GM23338 (cell line): ENCODE measurements around the gene CCDC169. TPM values are rescaled to one million over a fixed set of nuclear protein-coding genes. Genes with fewer than 3 reads are reported as not detected.

Source experiments
- ATAC-seq: fragments of 200-7000 bp; cut with Tn5 transposase; 3 replicates; pipeline ENCODE4 v1.9.1; 2020
- DNase-seq: peaks from one replicate; pipeline ENCODE4 v3.0.0-alpha.2; 2015; ENCODE audit warnings: low spot score
- H2AFZ ChIP-seq: fragments of 200-600 bp; sonication (generic); 2 replicates; pipeline ENCODE4 v1.8.0; 2016; ENCODE audit warnings: antibody characterized with exemption, mild to moderate bottlenecking, moderate library complexity
- H3F3A ChIP-seq: fragments of 200-600 bp; sonication (generic); replicated peaks from 2 replicates; pipeline ENCODE4 v1.8.0; 2017; ENCODE audit warnings: antibody characterized with exemption, mixed run types, low read depth
- H3K27ac ChIP-seq: fragments of 200-600 bp; sonication (generic); 2 replicates; pipeline ENCODE4 v1.6.1; 2016; ENCODE audit warnings: low read depth
- H3K27me3 ChIP-seq: fragments of 200-600 bp; sonication (generic); 2 replicates; pipeline ENCODE4 v1.8.0; 2016; ENCODE audit warnings: mild to moderate bottlenecking, mixed run types, moderate library complexity; ENCODE audit not compliant: insufficient read depth
- H3K36me3 ChIP-seq: fragments of 200-600 bp; sonication (generic); 2 replicates; pipeline ENCODE4 v1.8.0; 2016; ENCODE audit warnings: mild to moderate bottlenecking; ENCODE audit not compliant: insufficient read depth
- H3K4me1 ChIP-seq: fragments of 200-600 bp; sonication (generic); 2 replicates; pipeline ENCODE4 v1.8.0; 2016; ENCODE audit warnings: mild to moderate bottlenecking, moderate library complexity; ENCODE audit not compliant: insufficient read depth
- H3K4me2 ChIP-seq: fragments of 200-600 bp; sonication (generic); 2 replicates; pipeline ENCODE4 v1.7.1; 2017; ENCODE audit warnings: mixed run types
- H3K4me3 ChIP-seq: fragments of 200-600 bp; sonication (generic); 2 replicates; pipeline ENCODE4 v1.6.1; 2016; ENCODE audit warnings: mixed run types
- H3K79me2 ChIP-seq: fragments of 200-600 bp; sonication (generic); replicated peaks from 2 replicates; pipeline ENCODE4 v1.8.0; 2017; ENCODE audit warnings: mild to moderate bottlenecking; ENCODE audit not compliant: insufficient read depth
- H3K9me2 ChIP-seq: fragments of 200-600 bp; sonication (generic); 2 replicates; pipeline ENCODE4 v1.8.0; 2017; ENCODE audit not compliant: insufficient read depth
- H4K20me1 ChIP-seq: fragments of 200-600 bp; sonication (generic); replicated peaks from 2 replicates; pipeline ENCODE4 v1.8.0; 2017; ENCODE audit warnings: mild to moderate bottlenecking; ENCODE audit not compliant: insufficient read depth
- H3K27ac Mint-ChIP-seq: 2 replicates; pipeline ENCODE4 v1.8.0; 2020; ENCODE audit warnings: inconsistent platforms, mild to moderate bottlenecking, moderate library complexity, mixed read lengths
- H3K27me3 Mint-ChIP-seq: 3 replicates; pipeline ENCODE4 v1.8.0; 2022; ENCODE audit warnings: low read depth, mild to moderate bottlenecking, moderate library complexity, mixed read lengths, inconsistent platforms; ENCODE audit not compliant: insufficient read depth, poor library complexity
- H3K36me3 Mint-ChIP-seq: 3 replicates; pipeline ENCODE4 v1.8.0; 2021; ENCODE audit warnings: low read depth, mild to moderate bottlenecking, inconsistent platforms, moderate library complexity, mixed read lengths
- H3K4me1 Mint-ChIP-seq: 3 replicates; pipeline ENCODE4 v1.8.0; 2020; ENCODE audit warnings: mild to moderate bottlenecking, inconsistent platforms, mixed read lengths
- H3K4me3 Mint-ChIP-seq: 3 replicates; pipeline ENCODE4 v1.8.0; 2021; ENCODE audit warnings: moderate library complexity, mild to moderate bottlenecking, inconsistent platforms, mixed read lengths
- H3K9me3 Mint-ChIP-seq: 3 replicates; pipeline ENCODE4 v1.8.0; 2020; ENCODE audit warnings: moderate library complexity, mild to moderate bottlenecking, inconsistent platforms, mixed read lengths
- CREB1 ChIP-seq: fragments of 250-450 bp; sonication (Bioruptor Pico); IDR thresholded peaks from 2 replicates; pipeline ENCODE4 v1.5.0; 2020; ENCODE audit warnings: low read depth, mild to moderate bottlenecking, moderate library complexity
- EZH2 ChIP-seq: fragments of 200-600 bp; sonication (generic); IDR thresholded peaks from one replicate; pipeline ENCODE4 v1.8.0; 2017; ENCODE audit warnings: antibody characterized with exemption, mild to moderate bottlenecking, low read depth; ENCODE audit not compliant: unreplicated experiment
- JUNB ChIP-seq: IDR thresholded peaks from one replicate; pipeline ENCODE4 v1.6.1; 2016; ENCODE audit warnings: antibody characterized with exemption; ENCODE audit not compliant: unreplicated experiment
- NANOG ChIP-seq: IDR thresholded peaks from 2 replicates; pipeline ENCODE4 v1.6.1; 2016; ENCODE audit warnings: antibody characterized with exemption, borderline replicate concordance
- POLR2AphosphoS5 ChIP-seq: IDR thresholded peaks from 2 replicates; pipeline ENCODE4 v1.6.1; 2016; ENCODE audit warnings: antibody characterized with exemption, low read depth
- STAT1 ChIP-seq: IDR thresholded peaks from one replicate; pipeline ENCODE4 v1.6.1; 2016; ENCODE audit warnings: antibody characterized with exemption; ENCODE audit not compliant: unreplicated experiment
- ZNF114 ChIP-seq: fragments of 250-450 bp; sonication (Bioruptor Pico); IDR thresholded peaks from 2 replicates; pipeline ENCODE4 v1.5.0; 2020; ENCODE audit warnings: mild to moderate bottlenecking, moderate library complexity
- ZNF331 ChIP-seq: fragments of 250-450 bp; sonication (Bioruptor Pico); IDR thresholded peaks from 2 replicates; pipeline ENCODE4 v1.5.0; 2020; ENCODE audit warnings: low read depth, mild to moderate bottlenecking, moderate library complexity
- polyA plus RNA-seq: library from polyadenylated mRNA; unstranded; fragments of >200 nt; fragmentation: Nextera tagmentation; extraction: Ambion mirVana; gene quantifications from 2 replicates; pipeline ENCODE4 v1.2.1, GENCODE V29; 2016
- total RNA-seq: library from RNA; depleted of rRNA; stranded (reverse); fragments of >200 nt; shearing (Covaris generic); gene quantifications from 2 replicates; pipeline ENCODE4 v1.2.3, GENCODE V29; 2014
- TF ChIP-seq, protein P1 (sequence below): fragments of 250-450 bp; sonication (Bioruptor Pico); IDR thresholded peaks from 2 replicates; pipeline ENCODE4 v1.5.0; 2020; ENCODE audit warnings: mild to moderate bottlenecking, moderate library complexity
- TF ChIP-seq, protein P2 (sequence below): IDR thresholded peaks from 2 replicates; pipeline ENCODE4 v1.6.1; 2016; ENCODE audit warnings: antibody characterized with exemption
- TF ChIP-seq, protein P3 (sequence below): IDR thresholded peaks from one replicate; pipeline ENCODE4 v1.6.1; 2018; ENCODE audit warnings: antibody characterized with exemption; ENCODE audit not compliant: unreplicated experiment

Gene CCDC169
- total and polyA plus RNA-seq, 2 experiments from 2014 or later: 48.5 to 61.2 TPM

DNA sequence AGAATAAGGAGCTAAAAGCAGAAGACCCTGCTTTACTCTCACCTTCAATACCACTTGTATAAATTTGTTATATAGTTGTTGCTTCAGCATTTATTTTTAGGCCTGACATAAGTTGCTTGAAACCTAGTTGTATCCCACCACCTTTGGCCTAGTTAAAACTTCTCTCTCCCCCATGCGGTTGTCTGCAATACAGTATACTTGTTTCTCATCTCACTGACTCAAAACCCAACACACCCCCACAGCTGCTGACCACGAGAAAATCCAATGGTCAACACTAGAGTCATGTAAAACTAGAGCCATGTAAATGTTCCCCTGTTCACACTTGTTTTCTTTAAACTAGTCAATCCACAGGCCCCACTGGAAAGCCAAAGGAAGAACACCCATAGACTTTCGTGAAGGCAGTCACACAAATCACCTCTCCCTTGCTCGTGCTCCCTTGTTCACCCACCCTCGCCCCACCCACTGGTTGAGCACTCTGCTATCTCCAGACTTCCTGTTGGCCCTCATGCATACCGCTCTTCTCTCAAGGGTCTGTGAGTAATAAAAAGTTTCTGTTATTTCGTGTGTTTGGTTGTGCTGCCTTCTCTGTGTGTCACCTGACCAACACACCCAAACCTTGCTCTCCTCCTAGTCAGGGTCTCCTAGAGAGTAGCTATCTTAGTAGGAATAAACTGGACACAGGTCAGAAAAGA is 12.9 kb upstream of the CCDC169 start:
- H3K36me3 Mint-ChIP-seq: peaks cover 57% of the 10 kb centered on the region
- 0 out of 2 replicates have a peak, but pooled peaks cover 6% of the 10 kb centered on the region for H3K79me2 ChIP-seq
- no peak overlapping the region for H3K27ac Mint-ChIP-seq
- no peak overlapping the region for H3K4me3 ChIP-seq
- peaks cover 14% of the 10 kb centered on the region for H3K4me1 Mint-ChIP-seq
- H3K9me3 Mint-ChIP-seq: peaks cover 5% of the 10 kb centered on the region; the same call in 2 of the 3 replicates
- no peak overlapping the region for H3K4me3 Mint-ChIP-seq
- no peaks in the 10 kb centered on the region for H4K20me1 ChIP-seq
- H3K4me2 ChIP-seq: no peak overlapping the region
- DNase-seq (no peak), ATAC-seq (no peak)
- peaks cover 26% of the 10 kb centered on the region; the same call in 1 of the 2 replicates for H3K36me3 ChIP-seq
- no peaks in the 10 kb centered on the region for H3K27me3 ChIP-seq
- TF ChIP-seq, protein P1, sequence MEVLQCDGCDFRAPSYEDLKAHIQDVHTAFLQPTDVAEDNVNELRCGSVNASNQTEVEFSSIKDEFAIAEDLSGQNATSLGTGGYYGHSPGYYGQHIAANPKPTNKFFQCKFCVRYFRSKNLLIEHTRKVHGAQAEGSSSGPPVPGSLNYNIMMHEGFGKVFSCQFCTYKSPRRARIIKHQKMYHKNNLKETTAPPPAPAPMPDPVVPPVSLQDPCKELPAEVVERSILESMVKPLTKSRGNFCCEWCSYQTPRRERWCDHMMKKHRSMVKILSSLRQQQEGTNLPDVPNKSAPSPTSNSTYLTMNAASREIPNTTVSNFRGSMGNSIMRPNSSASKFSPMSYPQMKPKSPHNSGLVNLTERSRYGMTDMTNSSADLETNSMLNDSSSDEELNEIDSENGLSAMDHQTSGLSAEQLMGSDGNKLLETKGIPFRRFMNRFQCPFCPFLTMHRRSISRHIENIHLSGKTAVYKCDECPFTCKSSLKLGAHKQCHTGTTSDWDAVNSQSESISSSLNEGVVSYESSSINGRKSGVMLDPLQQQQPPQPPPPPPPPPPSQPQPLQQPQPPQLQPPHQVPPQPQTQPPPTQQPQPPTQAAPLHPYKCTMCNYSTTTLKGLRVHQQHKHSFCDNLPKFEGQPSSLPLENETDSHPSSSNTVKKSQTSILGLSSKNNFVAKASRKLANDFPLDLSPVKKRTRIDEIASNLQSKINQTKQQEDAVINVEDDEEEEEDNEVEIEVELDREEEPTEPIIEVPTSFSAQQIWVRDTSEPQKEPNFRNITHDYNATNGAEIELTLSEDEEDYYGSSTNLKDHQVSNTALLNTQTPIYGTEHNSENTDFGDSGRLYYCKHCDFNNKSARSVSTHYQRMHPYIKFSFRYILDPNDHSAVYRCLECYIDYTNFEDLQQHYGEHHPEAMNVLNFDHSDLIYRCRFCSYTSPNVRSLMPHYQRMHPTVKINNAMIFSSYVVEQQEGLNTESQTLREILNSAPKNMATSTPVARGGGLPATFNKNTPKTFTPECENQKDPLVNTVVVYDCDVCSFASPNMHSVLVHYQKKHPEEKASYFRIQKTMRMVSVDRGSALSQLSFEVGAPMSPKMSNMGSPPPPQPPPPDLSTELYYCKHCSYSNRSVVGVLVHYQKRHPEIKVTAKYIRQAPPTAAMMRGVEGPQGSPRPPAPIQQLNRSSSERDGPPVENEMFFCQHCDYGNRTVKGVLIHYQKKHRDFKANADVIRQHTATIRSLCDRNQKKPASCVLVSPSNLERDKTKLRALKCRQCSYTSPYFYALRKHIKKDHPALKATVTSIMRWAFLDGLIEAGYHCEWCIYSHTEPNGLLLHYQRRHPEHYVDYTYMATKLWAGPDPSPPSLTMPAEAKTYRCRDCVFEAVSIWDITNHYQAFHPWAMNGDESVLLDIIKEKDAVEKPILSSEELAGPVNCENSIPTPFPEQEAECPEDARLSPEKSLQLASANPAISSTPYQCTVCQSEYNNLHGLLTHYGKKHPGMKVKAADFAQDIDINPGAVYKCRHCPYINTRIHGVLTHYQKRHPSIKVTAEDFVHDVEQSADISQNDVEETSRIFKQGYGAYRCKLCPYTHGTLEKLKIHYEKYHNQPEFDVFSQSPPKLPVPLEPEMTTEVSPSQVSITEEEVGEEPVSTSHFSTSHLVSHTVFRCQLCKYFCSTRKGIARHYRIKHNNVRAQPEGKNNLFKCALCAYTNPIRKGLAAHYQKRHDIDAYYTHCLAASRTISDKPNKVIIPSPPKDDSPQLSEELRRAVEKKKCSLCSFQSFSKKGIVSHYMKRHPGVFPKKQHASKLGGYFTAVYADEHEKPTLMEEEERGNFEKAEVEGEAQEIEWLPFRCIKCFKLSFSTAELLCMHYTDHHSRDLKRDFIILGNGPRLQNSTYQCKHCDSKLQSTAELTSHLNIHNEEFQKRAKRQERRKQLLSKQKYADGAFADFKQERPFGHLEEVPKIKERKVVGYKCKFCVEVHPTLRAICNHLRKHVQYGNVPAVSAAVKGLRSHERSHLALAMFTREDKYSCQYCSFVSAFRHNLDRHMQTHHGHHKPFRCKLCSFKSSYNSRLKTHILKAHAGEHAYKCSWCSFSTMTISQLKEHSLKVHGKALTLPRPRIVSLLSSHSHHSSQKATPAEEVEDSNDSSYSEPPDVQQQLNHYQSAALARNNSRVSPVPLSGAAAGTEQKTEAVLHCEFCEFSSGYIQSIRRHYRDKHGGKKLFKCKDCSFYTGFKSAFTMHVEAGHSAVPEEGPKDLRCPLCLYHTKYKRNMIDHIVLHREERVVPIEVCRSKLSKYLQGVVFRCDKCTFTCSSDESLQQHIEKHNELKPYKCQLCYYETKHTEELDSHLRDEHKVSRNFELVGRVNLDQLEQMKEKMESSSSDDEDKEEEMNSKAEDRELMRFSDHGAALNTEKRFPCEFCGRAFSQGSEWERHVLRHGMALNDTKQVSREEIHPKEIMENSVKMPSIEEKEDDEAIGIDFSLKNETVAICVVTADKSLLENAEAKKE (CRISPR knock-in tag): no peak
- H3K9me2 ChIP-seq: no peaks in the 10 kb centered on the region
- no peak overlapping the region for H3K27ac ChIP-seq
- H3K27me3 Mint-ChIP-seq: peaks cover 2% of the 10 kb centered on the region
- no peak overlapping the region for H2AFZ ChIP-seq
- peaks cover 20% of the 10 kb centered on the region for H3K4me1 ChIP-seq
- H3F3A ChIP-seq: no peaks in the 10 kb centered on the region

DNA sequence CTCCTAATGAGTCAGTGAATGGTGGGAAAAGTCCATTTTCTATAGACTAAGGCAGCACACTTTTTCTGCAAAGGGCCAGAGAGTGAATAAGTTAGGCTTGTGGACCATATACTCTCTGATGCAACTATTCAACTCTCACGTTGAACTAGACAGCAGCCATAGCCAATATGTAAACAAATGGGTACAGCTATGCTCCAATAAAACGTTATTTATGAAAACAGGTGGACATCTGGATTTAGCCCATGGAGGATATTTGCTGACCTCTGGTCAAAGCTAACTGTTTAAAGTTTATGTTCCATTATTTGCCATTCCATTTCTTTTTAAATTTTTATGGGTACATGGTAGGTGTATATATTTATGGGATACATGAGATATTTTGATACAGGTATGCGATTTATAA is 4.7 kb upstream of the CCDC169 start:
- Histone ChIP-seq H3F3A (peaks cover 13% of the 10 kb centered on the region; the same call in 1 of the 2 replicates), H3K4me2 (no peak overlapping the region), H3K4me1 (peaks cover 37% of the 10 kb centered on the region), H3K27me3 (no peaks in the 10 kb centered on the region), H3K4me3 (no peak overlapping the region), H2AFZ (no peak overlapping the region), H4K20me1 (no peaks in the 10 kb centered on the region), H3K27ac (no peak overlapping the region), H3K36me3 (no peaks in the 10 kb centered on the region), H3K9me2 (no peaks in the 10 kb centered on the region), H3K79me2 (peaks cover 4% of the 10 kb centered on the region; the same call in 1 of the 2 replicates)
- Mint-ChIP-seq H3K9me3 (no peaks in the 10 kb centered on the region), H3K27ac (no peak overlapping the region), H3K27me3 (peaks cover 14% of the 10 kb centered on the region), H3K36me3 (peaks cover 2% of the 10 kb centered on the region; the same call in 1 of the 3 replicates), H3K4me1 (peaks cover 27% of the 10 kb centered on the region), H3K4me3 (no peak overlapping the region)
- no peak for ATAC-seq
- DNase-seq: no peak
- TF ChIP-seq EZH2: no peak
- TF ChIP-seq CREB1 (CRISPR knock-in tag): no peak
- TF ChIP-seq, protein P2, sequence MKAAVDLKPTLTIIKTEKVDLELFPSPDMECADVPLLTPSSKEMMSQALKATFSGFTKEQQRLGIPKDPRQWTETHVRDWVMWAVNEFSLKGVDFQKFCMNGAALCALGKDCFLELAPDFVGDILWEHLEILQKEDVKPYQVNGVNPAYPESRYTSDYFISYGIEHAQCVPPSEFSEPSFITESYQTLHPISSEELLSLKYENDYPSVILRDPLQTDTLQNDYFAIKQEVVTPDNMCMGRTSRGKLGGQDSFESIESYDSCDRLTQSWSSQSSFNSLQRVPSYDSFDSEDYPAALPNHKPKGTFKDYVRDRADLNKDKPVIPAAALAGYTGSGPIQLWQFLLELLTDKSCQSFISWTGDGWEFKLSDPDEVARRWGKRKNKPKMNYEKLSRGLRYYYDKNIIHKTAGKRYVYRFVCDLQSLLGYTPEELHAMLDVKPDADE: no peak
- no peak for TF ChIP-seq STAT1
- TF ChIP-seq ZNF114: no peak
- no peak for TF ChIP-seq NANOG
- TF ChIP-seq, protein P3, sequence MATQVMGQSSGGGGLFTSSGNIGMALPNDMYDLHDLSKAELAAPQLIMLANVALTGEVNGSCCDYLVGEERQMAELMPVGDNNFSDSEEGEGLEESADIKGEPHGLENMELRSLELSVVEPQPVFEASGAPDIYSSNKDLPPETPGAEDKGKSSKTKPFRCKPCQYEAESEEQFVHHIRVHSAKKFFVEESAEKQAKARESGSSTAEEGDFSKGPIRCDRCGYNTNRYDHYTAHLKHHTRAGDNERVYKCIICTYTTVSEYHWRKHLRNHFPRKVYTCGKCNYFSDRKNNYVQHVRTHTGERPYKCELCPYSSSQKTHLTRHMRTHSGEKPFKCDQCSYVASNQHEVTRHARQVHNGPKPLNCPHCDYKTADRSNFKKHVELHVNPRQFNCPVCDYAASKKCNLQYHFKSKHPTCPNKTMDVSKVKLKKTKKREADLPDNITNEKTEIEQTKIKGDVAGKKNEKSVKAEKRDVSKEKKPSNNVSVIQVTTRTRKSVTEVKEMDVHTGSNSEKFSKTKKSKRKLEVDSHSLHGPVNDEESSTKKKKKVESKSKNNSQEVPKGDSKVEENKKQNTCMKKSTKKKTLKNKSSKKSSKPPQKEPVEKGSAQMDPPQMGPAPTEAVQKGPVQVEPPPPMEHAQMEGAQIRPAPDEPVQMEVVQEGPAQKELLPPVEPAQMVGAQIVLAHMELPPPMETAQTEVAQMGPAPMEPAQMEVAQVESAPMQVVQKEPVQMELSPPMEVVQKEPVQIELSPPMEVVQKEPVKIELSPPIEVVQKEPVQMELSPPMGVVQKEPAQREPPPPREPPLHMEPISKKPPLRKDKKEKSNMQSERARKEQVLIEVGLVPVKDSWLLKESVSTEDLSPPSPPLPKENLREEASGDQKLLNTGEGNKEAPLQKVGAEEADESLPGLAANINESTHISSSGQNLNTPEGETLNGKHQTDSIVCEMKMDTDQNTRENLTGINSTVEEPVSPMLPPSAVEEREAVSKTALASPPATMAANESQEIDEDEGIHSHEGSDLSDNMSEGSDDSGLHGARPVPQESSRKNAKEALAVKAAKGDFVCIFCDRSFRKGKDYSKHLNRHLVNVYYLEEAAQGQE: no peak
- no peak for TF ChIP-seq POLR2AphosphoS5
- TF ChIP-seq JUNB: no peak
- TF ChIP-seq ZNF331 (CRISPR knock-in tag): no peak
